Measurements from ENCODE around the gene CDH4. TPM values are rescaled to one million over a fixed set of nuclear protein-coding genes. Genes with fewer than 3 reads are reported as not detected.

Gene CDH4
- total and polyA plus RNA-seq, 2 of the 13 experiments (the other 11 are each of a cell fraction or from before 2014, with no cell fraction given), result not detected

DNA sequence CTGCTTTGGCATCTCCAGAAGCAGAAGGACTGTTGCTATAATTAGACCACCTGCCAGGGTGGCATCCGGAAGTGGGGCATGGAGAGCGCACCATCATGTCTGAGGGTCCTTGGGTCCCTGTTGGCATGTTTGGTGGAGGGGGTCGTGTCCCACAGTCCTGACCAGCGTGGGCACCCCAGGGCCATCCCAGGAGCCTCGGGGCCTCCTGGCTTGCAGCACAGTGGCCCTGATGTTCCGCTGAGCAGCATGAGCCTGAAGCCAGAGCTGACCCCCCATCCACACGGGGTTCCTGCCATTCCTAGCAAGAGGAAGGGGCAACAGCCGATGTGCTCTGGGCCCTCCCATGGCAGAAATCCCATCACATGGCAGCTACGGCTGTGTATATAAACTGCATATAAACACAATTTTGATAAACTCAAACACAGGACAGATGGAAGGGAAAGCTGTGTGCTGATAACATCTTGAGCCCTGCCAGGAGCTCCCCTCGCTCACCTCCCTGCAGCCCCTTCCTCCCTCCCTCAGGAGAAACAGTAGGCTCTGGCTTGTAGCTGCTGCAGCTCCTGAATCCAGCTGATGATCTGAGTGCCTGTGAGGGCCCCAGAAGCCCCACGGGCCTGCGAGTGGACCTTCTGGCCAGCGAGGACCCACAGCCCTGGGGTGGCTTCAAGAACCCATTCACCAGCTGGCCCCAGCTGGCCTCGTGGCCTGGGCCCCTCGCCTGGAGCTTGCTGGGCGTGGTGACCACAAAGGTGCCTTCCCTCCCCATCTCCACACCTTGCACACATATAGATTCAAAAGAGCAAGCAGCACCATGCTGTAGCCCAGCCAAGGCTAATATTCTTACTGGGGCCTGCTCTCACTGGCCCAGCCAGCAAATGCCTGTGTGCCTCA, 321.6 kb downstream of the CDH4 start:
- POLR2A ChIA-PET, result no interaction called here
- H3K4me2 ChIP-seq (ENCODE audit: low read depth, low read length), result no peak overlapping the region
- no peaks in the 10 kb centered on the region for H3K79me2 ChIP-seq (ENCODE audit: insufficient read depth, low read length)
- H3K9me3 ChIP-seq (ENCODE audit: low read length), result no peaks in the 10 kb centered on the region
- DNase-seq (ENCODE audit: low spot score), result no peak
- ATAC-seq, result no peak
- in situ Hi-C loops (cut with HindIII; ENCODE audit: extremely low pct_ligation_motif_present, low pct_unique_long_range_greater_than_20kb), result no loop called here
- no peaks in the 10 kb centered on the region for H3K4me1 ChIP-seq (ENCODE audit: insufficient read depth, low read length)
- intact Hi-C loops (cut with micrococcal nuclease; ENCODE audit: unreplicated experiment), result no loop called here
- H3K4me3 ChIP-seq (replicated peaks in 1 of 3; ENCODE audit: insufficient read depth in 1 of 3, low read depth in 2 of 3, low read length in 3 of 3), result no peak overlapping the region
- WGBS (ENCODE audit: low lambda C conversion rate), result 11% methylated on average over 12 of the region's 16 CpGs
- H3K9ac ChIP-seq (ENCODE audit: insufficient read depth, low read depth, low read length), result no peak overlapping the region
- H4K20me1 ChIP-seq (ENCODE audit: insufficient read depth, low read length), result no peaks in the 10 kb centered on the region
- TF ChIP-seq ZNF558 (CRISPR knock-in tag; IDR thresholded peaks at IDR 0.05; ENCODE audit: borderline replicate concordance) (no peak), MXI1 (IDR thresholded peaks at IDR 0.05; ENCODE audit: borderline replicate concordance, low read depth, low read length) (no peak), JDP2 (CRISPR knock-in tag; IDR thresholded peaks at IDR 0.05; ENCODE audit: borderline replicate concordance) (no peak), SPEN (CRISPR knock-in tag; IDR thresholded peaks at IDR 0.05; ENCODE audit: low read depth) (no peak), CHD4 (IDR thresholded peaks at IDR 0.05; ENCODE audit: borderline replicate concordance, low read length) (no peak), RXRB (CRISPR knock-in tag; IDR thresholded peaks at IDR 0.05; ENCODE audit: borderline replicate concordance) (no peak), MTA3 (CRISPR knock-in tag; IDR thresholded peaks at IDR 0.05) (no peak), ZNF800 (CRISPR knock-in tag; IDR thresholded peaks at IDR 0.05) (no peak)
- TF ChIP-seq, protein P1, sequence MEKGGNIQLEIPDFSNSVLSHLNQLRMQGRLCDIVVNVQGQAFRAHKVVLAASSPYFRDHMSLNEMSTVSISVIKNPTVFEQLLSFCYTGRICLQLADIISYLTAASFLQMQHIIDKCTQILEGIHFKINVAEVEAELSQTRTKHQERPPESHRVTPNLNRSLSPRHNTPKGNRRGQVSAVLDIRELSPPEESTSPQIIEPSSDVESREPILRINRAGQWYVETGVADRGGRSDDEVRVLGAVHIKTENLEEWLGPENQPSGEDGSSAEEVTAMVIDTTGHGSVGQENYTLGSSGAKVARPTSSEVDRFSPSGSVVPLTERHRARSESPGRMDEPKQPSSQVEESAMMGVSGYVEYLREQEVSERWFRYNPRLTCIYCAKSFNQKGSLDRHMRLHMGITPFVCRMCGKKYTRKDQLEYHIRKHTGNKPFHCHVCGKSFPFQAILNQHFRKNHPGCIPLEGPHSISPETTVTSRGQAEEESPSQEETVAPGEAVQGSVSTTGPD (CRISPR knock-in tag; IDR thresholded peaks at IDR 0.05), result no peak
- TF ChIP-seq, protein P2, sequence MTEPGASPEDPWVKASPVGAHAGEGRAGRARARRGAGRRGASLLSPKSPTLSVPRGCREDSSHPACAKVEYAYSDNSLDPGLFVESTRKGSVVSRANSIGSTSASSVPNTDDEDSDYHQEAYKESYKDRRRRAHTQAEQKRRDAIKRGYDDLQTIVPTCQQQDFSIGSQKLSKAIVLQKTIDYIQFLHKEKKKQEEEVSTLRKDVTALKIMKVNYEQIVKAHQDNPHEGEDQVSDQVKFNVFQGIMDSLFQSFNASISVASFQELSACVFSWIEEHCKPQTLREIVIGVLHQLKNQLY (CRISPR knock-in tag; IDR thresholded peaks at IDR 0.05), result no peak
- TF ChIP-seq, protein P3, sequence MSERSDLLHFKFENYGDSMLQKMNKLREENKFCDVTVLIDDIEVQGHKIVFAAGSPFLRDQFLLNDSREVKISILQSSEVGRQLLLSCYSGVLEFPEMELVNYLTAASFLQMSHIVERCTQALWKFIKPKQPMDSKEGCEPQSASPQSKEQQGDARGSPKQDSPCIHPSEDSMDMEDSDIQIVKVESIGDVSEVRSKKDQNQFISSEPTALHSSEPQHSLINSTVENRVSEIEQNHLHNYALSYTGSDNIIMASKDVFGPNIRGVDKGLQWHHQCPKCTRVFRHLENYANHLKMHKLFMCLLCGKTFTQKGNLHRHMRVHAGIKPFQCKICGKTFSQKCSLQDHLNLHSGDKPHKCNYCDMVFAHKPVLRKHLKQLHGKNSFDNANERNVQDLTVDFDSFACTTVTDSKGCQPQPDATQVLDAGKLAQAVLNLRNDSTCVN (CRISPR knock-in tag; IDR thresholded peaks at IDR 0.05; ENCODE audit: borderline replicate concordance), result no peak
- CTCF ChIA-PET (ENCODE audit: low intra/inter-chr PET ratio, low total read pairs), result no interaction called here
- H3K27ac ChIP-seq (ENCODE audit: extremely low read length, insufficient read depth, low read length), result no peak overlapping the region
- no TSS peak for BruUV-seq (replicated peaks)
- H2AFZ ChIP-seq (ENCODE audit: low read length), result no peak overlapping the region
- no peak for FAIRE-seq
- no peaks in the 10 kb centered on the region for H3K36me3 ChIP-seq (replicated peaks in 1 of 2; ENCODE audit: control insufficient read depth in 1 of 2, insufficient read depth in 2 of 2, low read length in 2 of 2)
- peaks cover 0 to 25% of the 10 kb centered on the region in 2 experiments; a peak in 3 of 5 replicates for H3K27me3 ChIP-seq (ENCODE audit: control insufficient read depth in 1 of 2, insufficient read depth in 2 of 2, low read length in 2 of 2)

Measured in HepG2 (cell line).